Activated CD4-positive, alpha-beta memory T cell treated with anti-CD3 and anti-CD28 coated beads, Interleukin-2, amount 10 ng/mL, durations not matched to agents 7 days and 5 days (primary cell): ENCODE measurements around the gene CCDC148. TPM values are rescaled to one million over a fixed set of nuclear protein-coding genes. Genes with fewer than 3 reads are reported as not detected.
"Not testable (repeated sequence)": the region's sequence is repeated elsewhere in the genome, so short reads cannot be mapped to it uniquely, and the experiment has no call there.

Experiments
- CTCF ChIA-PET: fragments of 350-600 bp; sonication (Branson Sonifier 250); formaldehyde crosslinking; loops from one replicate; lab custom pipeline; 2021; ENCODE audit warnings: antibody characterized with exemption, inconsistent platforms; lab: Charles Lee
- POLR2A ChIA-PET: fragments of 350-600 bp; sonication (Branson Sonifier 250); formaldehyde crosslinking; loops from one replicate; lab custom pipeline; 2021; ENCODE audit warnings: antibody characterized with exemption; lab: Charles Lee
- DNase-seq: peaks from one replicate; pipeline ENCODE4 v3.0.0-alpha.2; 2020
- H3K27ac Mint-ChIP-seq: one replicate; pipeline ENCODE4 v1.8.0; 2021; ENCODE audit warnings: mild to moderate bottlenecking, mixed read lengths
- H3K27me3 Mint-ChIP-seq: one replicate; pipeline ENCODE4 v1.8.0; 2021; ENCODE audit warnings: mixed read lengths
- H3K36me3 Mint-ChIP-seq: one replicate; pipeline ENCODE4 v1.8.0; 2021; ENCODE audit warnings: low read depth, mixed read lengths
- H3K4me1 Mint-ChIP-seq: one replicate; pipeline ENCODE4 v1.8.0; 2021; ENCODE audit warnings: mixed read lengths
- H3K4me3 Mint-ChIP-seq: one replicate; pipeline ENCODE4 v1.8.0; 2021; ENCODE audit warnings: mild to moderate bottlenecking, mixed read lengths
- H3K9me3 Mint-ChIP-seq: one replicate; pipeline ENCODE4 v1.8.0; 2021; ENCODE audit warnings: mixed read lengths
- total RNA-seq, 2 experiments: library from RNA; stranded (reverse); gene quantifications; one replicate each; pipeline ENCODE4 v1.2.3, GENCODE V29; 2021

CCDC148 gene
- total RNA-seq, 2 experiments from 2014 or later, result not detected

- Mint-ChIP-seq H3K9me3 (no peaks in the 10 kb centered on the region), H3K27me3 (no peaks in the 10 kb centered on the region), H3K27ac (no peak overlapping the region), H3K4me3 (no peak overlapping the region), H3K36me3 (no peaks in the 10 kb centered on the region), H3K4me1 (no peaks in the 10 kb centered on the region)
- ChIA-PET POLR2A (no interaction called here), CTCF (no interaction called here)
- DNase-seq, result no peak
These were observed 140.6 kb downstream of the CCDC148 start for GRCh38 chr2:158315803-158316414.

GRCh38 chr2:158315000-158315399 is 141.6 kb downstream of the CCDC148 start:
- Mint-ChIP-seq H3K9me3 (no peaks in the 10 kb centered on the region), H3K36me3 (no peaks in the 10 kb centered on the region), H3K4me1 (no peaks in the 10 kb centered on the region), H3K27me3 (no peaks in the 10 kb centered on the region), H3K27ac (no peak overlapping the region), H3K4me3 (no peak overlapping the region)
- ChIA-PET POLR2A (no interaction called here), CTCF (no interaction called here)
- DNase-seq, result no peak

GRCh38 chr2:158313734-158314133 is 142.8 kb downstream of the CCDC148 start:
- H3K4me3 Mint-ChIP-seq, result no peak overlapping the region
- no peaks in the 10 kb centered on the region for H3K9me3 Mint-ChIP-seq
- no peaks in the 10 kb centered on the region for H3K4me1 Mint-ChIP-seq
- no peaks in the 10 kb centered on the region for H3K27me3 Mint-ChIP-seq
- no peaks in the 10 kb centered on the region for H3K36me3 Mint-ChIP-seq
- CTCF ChIA-PET, result no interaction called here
- DNase-seq, result no peak
- H3K27ac Mint-ChIP-seq, result no peak overlapping the region
- POLR2A ChIA-PET, result no interaction called here

GRCh38 chr2:158312981-158313380 is 143.6 kb downstream of the CCDC148 start:
- no peak for DNase-seq
- no peaks in the 10 kb centered on the region for H3K4me1 Mint-ChIP-seq
- H3K36me3 Mint-ChIP-seq, result no peaks in the 10 kb centered on the region
- ChIA-PET POLR2A (no interaction called here), CTCF (no interaction called here)
- no peaks in the 10 kb centered on the region for H3K9me3 Mint-ChIP-seq
- H3K27me3 Mint-ChIP-seq, result no peaks in the 10 kb centered on the region
- no peak overlapping the region for H3K27ac Mint-ChIP-seq
- no peak overlapping the region for H3K4me3 Mint-ChIP-seq

- H3K36me3 Mint-ChIP-seq, H3K4me3 Mint-ChIP-seq, POLR2A ChIA-PET, H3K27ac Mint-ChIP-seq, CTCF ChIA-PET, DNase-seq, H3K4me1 Mint-ChIP-seq, H3K9me3 Mint-ChIP-seq, H3K27me3 Mint-ChIP-seq: not testable (repeated sequence)
These were observed 146.1 kb downstream of the CCDC148 start for GRCh38 chr2:158310407-158310806.

GRCh38 chr2:158305501-158305900 is 151.1 kb downstream of the CCDC148 start:
- CTCF ChIA-PET, result no interaction called here
- no peak for DNase-seq
- no peaks in the 10 kb centered on the region for H3K36me3 Mint-ChIP-seq
- peaks cover 3% of the 10 kb centered on the region for H3K9me3 Mint-ChIP-seq
- H3K4me3 Mint-ChIP-seq, result no peak overlapping the region
- no peaks in the 10 kb centered on the region for H3K27me3 Mint-ChIP-seq
- POLR2A ChIA-PET, result no interaction called here
- no peaks in the 10 kb centered on the region for H3K4me1 Mint-ChIP-seq
- no peak overlapping the region for H3K27ac Mint-ChIP-seq

GRCh38 chr2:158300394-158300793 is 156.2 kb downstream of the CCDC148 start:
- Mint-ChIP-seq H3K36me3 (no peaks in the 10 kb centered on the region), H3K9me3 (no peaks in the 10 kb centered on the region), H3K4me1 (no peaks in the 10 kb centered on the region), H3K27ac (no peak overlapping the region), H3K4me3 (no peak overlapping the region), H3K27me3 (no peaks in the 10 kb centered on the region)
- CTCF ChIA-PET, result no interaction called here
- POLR2A ChIA-PET, result no interaction called here
- no peak for DNase-seq

GRCh38 chr2:158297606-158298005 is 158.9 kb downstream of the CCDC148 start:
- Mint-ChIP-seq H3K36me3 (no peaks in the 10 kb centered on the region), H3K4me1 (no peaks in the 10 kb centered on the region), H3K4me3 (no peak overlapping the region), H3K27ac (no peak overlapping the region), H3K27me3 (no peaks in the 10 kb centered on the region), H3K9me3 (no peaks in the 10 kb centered on the region)
- POLR2A ChIA-PET, result no interaction called here
- no peak for DNase-seq
- CTCF ChIA-PET, result no interaction called here

- H3K9me3 Mint-ChIP-seq, result no peaks in the 10 kb centered on the region
- ChIA-PET CTCF (no interaction called here), POLR2A (no interaction called here)
- no peaks in the 10 kb centered on the region for H3K36me3 Mint-ChIP-seq
- no peak for DNase-seq
- H3K4me3 Mint-ChIP-seq, result no peak overlapping the region
- H3K4me1 Mint-ChIP-seq, result no peaks in the 10 kb centered on the region
- H3K27me3 Mint-ChIP-seq, result no peaks in the 10 kb centered on the region
- H3K27ac Mint-ChIP-seq, result no peak overlapping the region
These were observed 159.4 kb downstream of the CCDC148 start for GRCh38 chr2:158297120-158297519.

GRCh38 chr2:158293722-158294121 is 162.8 kb downstream of the CCDC148 start:
- ChIA-PET POLR2A (no interaction called here), CTCF (no interaction called here)
- H3K27me3 Mint-ChIP-seq, result no peaks in the 10 kb centered on the region
- H3K4me3 Mint-ChIP-seq, result no peak overlapping the region
- H3K27ac Mint-ChIP-seq, result no peak overlapping the region
- no peaks in the 10 kb centered on the region for H3K9me3 Mint-ChIP-seq
- no peak for DNase-seq
- H3K36me3 Mint-ChIP-seq, result no peaks in the 10 kb centered on the region
- no peaks in the 10 kb centered on the region for H3K4me1 Mint-ChIP-seq

GRCh38 chr2:158291544-158292180 is 164.9 kb downstream of the CCDC148 start:
- H3K27ac Mint-ChIP-seq, result no peak overlapping the region
- H3K4me3 Mint-ChIP-seq, result no peak overlapping the region
- ChIA-PET CTCF (no interaction called here), POLR2A (no interaction called here)
- H3K36me3 Mint-ChIP-seq, result no peaks in the 10 kb centered on the region
- H3K9me3 Mint-ChIP-seq, result no peaks in the 10 kb centered on the region
- no peak for DNase-seq
- no peaks in the 10 kb centered on the region for H3K4me1 Mint-ChIP-seq
- H3K27me3 Mint-ChIP-seq, result peaks cover 3% of the 10 kb centered on the region

GRCh38 chr2:158290225-158290624 is 166.3 kb downstream of the CCDC148 start:
- POLR2A ChIA-PET, result no interaction called here
- Mint-ChIP-seq H3K4me1 (no peaks in the 10 kb centered on the region), H3K27ac (no peak overlapping the region), H3K27me3 (peaks cover 3% of the 10 kb centered on the region), H3K36me3 (no peaks in the 10 kb centered on the region), H3K9me3 (no peaks in the 10 kb centered on the region), H3K4me3 (no peak overlapping the region)
- CTCF ChIA-PET, result no interaction called here
- DNase-seq, result no peak

- no peaks in the 10 kb centered on the region for H3K4me1 Mint-ChIP-seq
- no peak for DNase-seq
- H3K9me3 Mint-ChIP-seq, result no peaks in the 10 kb centered on the region
- H3K4me3 Mint-ChIP-seq, result no peak overlapping the region
- H3K27me3 Mint-ChIP-seq, result no peaks in the 10 kb centered on the region
- ChIA-PET POLR2A (no interaction called here), CTCF (no interaction called here)
- no peaks in the 10 kb centered on the region for H3K36me3 Mint-ChIP-seq
- no peak overlapping the region for H3K27ac Mint-ChIP-seq
These were observed 179.7 kb downstream of the CCDC148 start for GRCh38 chr2:158276619-158277471.
